Stimulated activated CD4-positive, alpha-beta T cell treated with anti-CD3 and anti-CD28 coated beads, Interleukin-4, amount 100 ng/mL, for 1 hour (primary cell): ENCODE data around the gene EPB41L4B.

Experiments used
- DNase-seq: peaks from one replicate; pipeline ENCODE4 v3.0.0-alpha.2; 2020

Gene EPB41L4B

DNA sequence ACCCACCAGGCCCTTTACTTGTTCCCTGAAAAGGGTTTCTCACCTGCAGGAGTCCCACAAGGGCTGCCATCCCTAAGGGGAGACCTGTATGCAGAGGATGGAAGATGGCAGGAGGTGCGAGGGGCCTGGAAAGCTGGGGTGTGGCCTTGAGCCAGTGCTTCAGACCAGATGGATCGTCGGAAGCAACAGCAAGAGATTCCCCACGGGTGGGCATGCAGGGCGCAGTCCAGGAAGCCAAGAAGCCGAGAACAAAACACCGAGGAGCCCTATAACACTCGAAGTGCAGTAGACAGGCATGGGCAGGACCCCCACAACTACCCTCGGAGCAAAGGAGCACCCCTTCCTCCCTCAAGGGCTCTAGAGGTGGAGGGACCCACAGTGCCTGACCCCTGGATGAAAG lies 129.1 kb downstream of the EPB41L4B start:
- no peak for DNase-seq

- no peak for DNase-seq
These were observed 130.7 kb downstream of the EPB41L4B start for GRCh38 chr9:109190151-109190550.

GRCh38 chr9:109186857-109187520 lies 133.9 kb downstream of the EPB41L4B start:
- no peak for DNase-seq

GRCh38 chr9:109182940-109183798 lies 137.7 kb downstream of the EPB41L4B start:
- peak; percentile 11 for DNase-seq

- no peak for DNase-seq
These were observed 138.3 kb downstream of the EPB41L4B start for GRCh38 chr9:109182550-109182939.

GRCh38 chr9:109181284-109181683 lies 139.6 kb downstream of the EPB41L4B start:
- peak; percentile 20 for DNase-seq

DNA sequence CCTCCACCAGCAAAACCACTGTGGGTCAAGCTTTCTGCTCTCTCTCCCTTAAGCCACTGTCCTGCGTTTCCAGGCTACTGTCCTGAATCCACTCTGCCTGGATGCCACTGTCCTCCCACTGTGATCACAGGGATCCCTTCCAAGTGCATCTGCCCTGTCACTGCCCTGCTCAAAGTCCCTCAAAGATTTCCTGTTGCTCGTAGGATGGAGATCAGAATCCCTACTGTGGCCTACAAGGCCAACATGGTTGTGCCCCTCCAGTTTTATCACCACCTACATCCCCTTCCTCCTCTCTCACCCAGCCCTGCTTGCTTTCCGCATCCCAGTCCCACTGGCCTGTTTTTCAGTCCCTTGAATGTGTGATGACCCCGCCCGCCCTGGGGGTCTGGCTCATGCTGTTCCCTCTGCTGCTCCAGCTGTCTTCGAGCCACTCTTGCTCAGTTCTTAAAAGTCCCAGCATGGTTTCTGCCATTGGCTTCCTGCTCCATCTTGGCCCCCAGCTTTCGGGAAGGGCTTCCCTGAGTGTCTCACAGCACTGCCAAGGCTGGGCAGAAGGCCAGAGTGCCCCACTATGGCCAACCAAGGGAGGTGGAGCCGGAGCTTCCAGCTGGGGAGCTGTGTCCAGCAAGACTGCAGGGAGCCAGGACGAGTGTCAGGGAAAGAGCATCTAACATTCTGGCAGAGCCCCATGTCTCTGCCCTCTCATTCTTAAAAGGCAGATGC lies 140.9 kb downstream of the EPB41L4B start:
- no peak for DNase-seq

DNA sequence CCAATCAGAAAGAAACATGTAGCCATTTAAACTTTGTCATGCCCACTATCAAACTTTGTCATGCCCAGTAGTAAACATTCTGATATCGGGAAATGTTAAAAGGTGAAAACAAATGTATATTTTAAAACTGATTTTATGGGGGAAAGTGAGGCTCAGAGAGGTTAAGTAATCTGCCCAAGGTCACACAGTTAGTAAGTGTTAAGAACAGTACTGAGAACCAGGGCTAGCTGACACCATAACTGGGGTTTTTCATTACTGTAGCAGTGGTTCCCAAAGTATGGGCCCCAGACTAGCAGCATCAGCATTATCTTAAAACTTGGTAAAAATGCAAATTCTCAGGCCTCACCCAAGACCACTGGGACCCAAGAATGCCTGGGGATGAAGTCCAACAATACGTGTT lies 143.9 kb downstream of the EPB41L4B start:
- DNase-seq, result no peak

GRCh38 chr9:109176386-109176785 lies 144.5 kb downstream of the EPB41L4B start:
- no peak for DNase-seq

DNA sequence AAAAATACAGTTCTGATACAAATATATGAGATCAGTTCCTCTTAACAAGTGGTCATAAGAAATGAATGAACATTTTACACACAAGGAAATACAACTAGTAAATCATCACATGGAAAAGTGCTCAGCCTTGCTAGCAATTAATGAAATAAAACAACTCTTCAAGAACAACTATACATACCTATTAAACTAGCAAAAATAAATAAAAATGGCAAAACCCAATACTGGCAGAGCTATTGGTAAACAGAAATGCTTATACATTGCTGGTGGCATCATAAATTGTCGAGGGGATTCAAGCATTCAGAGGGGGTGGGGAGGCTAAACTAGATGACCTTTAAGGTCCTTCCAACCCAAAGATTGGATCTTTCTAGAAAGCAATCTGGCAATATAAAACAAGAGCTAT lies 147.9 kb downstream of the EPB41L4B start:
- DNase-seq, result no peak

- DNase-seq, result no peak
These were observed 148.9 kb downstream of the EPB41L4B start for GRCh38 chr9:109171926-109172325.

GRCh38 chr9:109168170-109168569 lies 152.7 kb downstream of the EPB41L4B start:
- no peak for DNase-seq

- DNase-seq, result no peak
These were observed 153.1 kb downstream of the EPB41L4B start for GRCh38 chr9:109167716-109168115.

DNA sequence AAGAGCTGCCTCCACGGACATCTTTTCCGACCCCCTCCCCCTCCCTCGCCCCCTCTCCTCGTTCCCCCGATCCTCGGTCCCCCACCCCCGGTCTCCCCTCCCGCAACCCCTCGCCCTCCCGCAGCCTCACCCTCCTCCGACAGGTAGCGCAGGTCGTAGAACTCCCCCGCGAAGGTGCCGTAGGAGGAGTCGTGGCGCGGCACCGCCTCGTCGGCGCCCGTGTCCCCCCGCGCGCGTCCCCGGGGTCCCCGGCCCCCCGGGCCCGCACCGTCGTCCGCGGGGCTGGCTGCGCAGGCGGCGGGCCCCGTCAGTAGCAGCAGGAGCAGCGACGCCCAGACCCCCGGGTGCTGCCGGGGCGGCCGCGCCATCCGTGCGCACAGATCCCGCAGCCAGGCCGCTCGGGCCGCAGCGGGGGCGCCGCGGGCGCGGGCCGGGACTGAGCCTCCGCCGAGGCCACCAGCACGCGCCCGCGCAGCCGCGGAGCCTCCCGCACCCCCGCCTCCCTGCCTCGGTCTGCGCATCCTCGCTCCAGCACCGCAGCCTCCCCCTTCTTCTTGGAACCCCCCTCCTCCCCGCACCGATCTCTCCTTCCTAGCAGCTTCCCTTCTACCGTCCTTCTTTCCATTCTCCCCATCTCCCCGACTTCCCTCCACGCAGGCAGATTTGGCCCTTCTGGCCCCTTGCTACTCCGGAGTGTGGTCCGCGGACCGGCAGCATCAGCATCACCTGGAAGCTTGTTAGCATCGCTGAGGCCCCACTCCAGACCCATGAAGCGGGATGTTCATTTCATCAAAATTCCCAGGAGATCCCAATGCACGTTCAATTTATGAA lies 153.9 kb downstream of the EPB41L4B start, which contains the start of gene FRRS1L:
Gene FRRS1L (minus strand): TSS at position 479 of the 831 bp plus-strand sequence. CDS start 111 bp downstream, at position 368.
- no peak for DNase-seq

- DNase-seq, result no peak
These were observed 154.6 kb downstream of the EPB41L4B start for GRCh38 chr9:109166171-109166770.

DNA sequence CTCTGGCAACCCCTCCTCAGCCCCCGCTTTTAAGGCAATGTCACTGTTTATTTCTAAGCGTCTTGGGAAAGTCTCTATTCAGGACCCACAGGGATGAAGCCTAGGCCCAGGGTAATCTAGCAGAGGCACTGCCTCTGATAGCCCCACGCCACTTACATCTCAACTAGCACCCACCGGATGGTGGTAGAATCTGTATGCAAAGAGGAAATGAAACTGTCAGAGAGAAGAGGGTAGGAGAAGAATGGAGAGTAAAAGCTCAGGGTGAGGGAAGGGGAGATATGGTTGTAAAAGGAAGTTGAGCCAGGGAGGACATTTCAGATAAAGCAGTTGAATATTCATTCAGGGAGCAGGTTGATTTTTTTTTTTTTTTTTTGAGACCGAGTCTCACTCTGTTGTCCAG lies 156.8 kb downstream of the EPB41L4B start:
- DNase-seq, result no peak

GRCh38 chr9:109163194-109163593 lies 157.7 kb downstream of the EPB41L4B start:
- DNase-seq, result no peak

- DNase-seq, result no peak
These were observed 158.2 kb downstream of the EPB41L4B start for GRCh38 chr9:109162677-109163076.

GRCh38 chr9:109161471-109161870 lies 159.4 kb downstream of the EPB41L4B start:
- DNase-seq, result no peak

- DNase-seq, result no peak
These were observed 161.3 kb downstream of the EPB41L4B start for GRCh38 chr9:109159583-109159982.

DNA sequence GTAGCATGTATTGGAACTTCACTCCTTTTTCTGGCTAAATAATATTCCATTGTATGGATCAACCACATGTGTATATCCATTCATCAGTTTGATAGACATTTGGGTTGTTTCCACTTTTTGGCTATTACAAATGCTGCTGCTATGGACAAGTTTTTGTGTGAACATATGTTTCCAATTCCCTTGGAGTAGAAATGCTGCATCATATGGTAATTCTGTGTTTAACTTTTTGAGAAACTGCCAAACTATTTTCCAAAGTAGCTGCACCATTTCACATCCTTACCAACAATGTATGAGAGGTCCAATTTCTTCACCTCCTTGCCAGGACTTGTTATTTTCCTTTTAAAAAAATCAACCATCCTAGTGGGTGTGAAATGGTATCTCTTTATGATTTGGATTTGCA lies 162.2 kb downstream of the EPB41L4B start:
- no peak for DNase-seq

GRCh38 chr9:109156708-109157107 lies 164.2 kb downstream of the EPB41L4B start:
- DNase-seq, result no peak
